GM18519 (cell line): ENCODE data around the gene NXN.
"Not testable (repeated sequence)": the region's sequence is repeated elsewhere in the genome, so short reads cannot be mapped to it uniquely, and the experiment has no call there.

Experiments
- ATAC-seq: cut with Tn5 transposase; IDR thresholded peaks from one replicate; pipeline ENCODE4 v1.9.1; 2021; ENCODE audit warnings: mild to moderate bottlenecking, moderate library complexity; ENCODE audit not compliant: unreplicated experiment, low FRiP score

The NXN gene

GRCh38 chr17:924306-924705 is 55.3 kb downstream of the NXN start:
- not testable (repeated sequence) for ATAC-seq

- no peak for ATAC-seq
Observed at GRCh38 chr17:923633-924032, 55.9 kb downstream of the NXN start.

- no peak for ATAC-seq
Observed at GRCh38 chr17:921161-921560, 58.4 kb downstream of the NXN start.

GRCh38 chr17:920190-920589 is 59.4 kb downstream of the NXN start:
- no peak for ATAC-seq

GRCh38 chr17:917941-918740 is 61.4 kb downstream of the NXN start:
- no peak for ATAC-seq

- no peak for ATAC-seq
Observed at GRCh38 chr17:917391-917811, 62.2 kb downstream of the NXN start.

- ATAC-seq, result no peak
Observed at GRCh38 chr17:916315-916714, 63.3 kb downstream of the NXN start.

- no peak for ATAC-seq
Observed at GRCh38 chr17:915538-916201, 63.9 kb downstream of the NXN start.

GRCh38 chr17:914561-914960 is 65.0 kb downstream of the NXN start:
- no peak for ATAC-seq

- ATAC-seq, result no peak
Observed at GRCh38 chr17:913207-913606, 66.4 kb downstream of the NXN start.

- no peak for ATAC-seq
Observed at GRCh38 chr17:909642-910323, 69.8 kb downstream of the NXN start.

- no peak for ATAC-seq
Observed at GRCh38 chr17:907725-908124, 71.9 kb downstream of the NXN start.

GRCh38 chr17:905708-906107 is 73.9 kb downstream of the NXN start:
- not testable (repeated sequence) for ATAC-seq

- no peak for ATAC-seq
Observed at GRCh38 chr17:903691-904481, 75.7 kb downstream of the NXN start.

- no peak for ATAC-seq
Observed at GRCh38 chr17:902463-902862, 77.1 kb downstream of the NXN start.

GRCh38 chr17:901964-902363 is 77.6 kb downstream of the NXN start:
- no peak for ATAC-seq

GRCh38 chr17:901191-901950 is 78.2 kb downstream of the NXN start:
- no peak for ATAC-seq

GRCh38 chr17:900336-900934 is 79.1 kb downstream of the NXN start:
- no peak for ATAC-seq

GRCh38 chr17:897970-898619 is 81.5 kb downstream of the NXN start:
- no peak for ATAC-seq
